HG03354 (cell line): Measurements from ENCODE around the gene ATXN10.

Source experiments
- ATAC-seq: cut with Tn5 transposase; IDR thresholded peaks from one replicate; pipeline ENCODE4 v1.9.1; 2021; ENCODE audit warnings: mild to moderate bottlenecking; ENCODE audit not compliant: unreplicated experiment, poor library complexity, severe bottlenecking

Gene ATXN10

GRCh38 chr22:45804986-45805325 is 133.3 kb downstream of the ATXN10 start:
- ATAC-seq: no peak

- ATAC-seq: no peak
These were observed 133.8 kb downstream of the ATXN10 start for GRCh38 chr22:45805413-45805812.

GRCh38 chr22:45807156-45807915 is 135.7 kb downstream of the ATXN10 start:
- no peak for ATAC-seq

GRCh38 chr22:45812910-45813309 is 141.3 kb downstream of the ATXN10 start:
- ATAC-seq: no peak

GRCh38 chr22:45814198-45814597 is 142.6 kb downstream of the ATXN10 start:
- no peak for ATAC-seq

- ATAC-seq: no peak
These were observed 145.1 kb downstream of the ATXN10 start for GRCh38 chr22:45816776-45817175.

GRCh38 chr22:45817745-45818423 is 146.2 kb downstream of the ATXN10 start:
- ATAC-seq: no peak

- ATAC-seq: no peak
These were observed 146.9 kb downstream of the ATXN10 start for GRCh38 chr22:45818424-45819085.

- no peak for ATAC-seq
These were observed 147.7 kb downstream of the ATXN10 start for GRCh38 chr22:45819305-45819704.

- ATAC-seq: no peak
These were observed 151.7 kb downstream of the ATXN10 start for GRCh38 chr22:45823336-45823735.

GRCh38 chr22:45826520-45826919 is 154.9 kb downstream of the ATXN10 start:
- ATAC-seq: no peak

GRCh38 chr22:45828841-45829240 is 157.2 kb downstream of the ATXN10 start:
- ATAC-seq: no peak

GRCh38 chr22:45830531-45831245 is 159.1 kb downstream of the ATXN10 start:
- no peak for ATAC-seq

GRCh38 chr22:45831394-45831793 is 159.8 kb downstream of the ATXN10 start:
- ATAC-seq: no peak

GRCh38 chr22:45832180-45832579 is 160.5 kb downstream of the ATXN10 start:
- ATAC-seq: no peak

- no peak for ATAC-seq
These were observed 161.4 kb downstream of the ATXN10 start for GRCh38 chr22:45832959-45833580.

GRCh38 chr22:45833613-45834012 is 162.0 kb downstream of the ATXN10 start:
- ATAC-seq: no peak

GRCh38 chr22:45834241-45834640 is 162.6 kb downstream of the ATXN10 start:
- ATAC-seq: no peak

- no peak for ATAC-seq
These were observed 163.2 kb downstream of the ATXN10 start for GRCh38 chr22:45834795-45835194.
